HG02938 (cell line): ENCODE data around the gene EMP2.
"Not testable (repeated sequence)": the region's sequence is repeated elsewhere in the genome, so short reads cannot be mapped to it uniquely, and the experiment has no call there.

Experiments
- ATAC-seq: cut with Tn5 transposase; IDR thresholded peaks from one replicate; pipeline ENCODE4 v1.9.1; 2021; ENCODE audit warnings: mild to moderate bottlenecking, moderate library complexity; ENCODE audit not compliant: unreplicated experiment

The EMP2 gene

DNA sequence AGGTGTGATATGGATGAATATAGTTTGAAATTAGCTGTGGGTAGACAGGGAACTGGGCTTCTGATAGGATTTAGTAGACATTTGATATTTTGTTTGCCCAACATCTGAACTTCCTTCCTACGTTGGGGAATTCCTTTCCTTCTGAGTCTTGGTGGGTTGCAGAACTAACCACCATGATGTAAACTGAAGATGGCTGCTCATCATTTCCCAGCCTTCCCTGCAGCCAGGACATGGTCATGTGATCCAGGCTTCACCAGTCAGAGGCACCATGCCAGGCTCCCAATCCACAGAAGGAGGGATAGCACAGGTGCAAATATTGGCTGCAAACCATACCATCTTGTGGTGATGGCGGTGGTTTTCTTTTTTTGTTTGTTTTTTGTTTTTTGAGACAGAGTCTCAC lies 57.4 kb downstream of the EMP2 start:
- ATAC-seq = no peak

DNA sequence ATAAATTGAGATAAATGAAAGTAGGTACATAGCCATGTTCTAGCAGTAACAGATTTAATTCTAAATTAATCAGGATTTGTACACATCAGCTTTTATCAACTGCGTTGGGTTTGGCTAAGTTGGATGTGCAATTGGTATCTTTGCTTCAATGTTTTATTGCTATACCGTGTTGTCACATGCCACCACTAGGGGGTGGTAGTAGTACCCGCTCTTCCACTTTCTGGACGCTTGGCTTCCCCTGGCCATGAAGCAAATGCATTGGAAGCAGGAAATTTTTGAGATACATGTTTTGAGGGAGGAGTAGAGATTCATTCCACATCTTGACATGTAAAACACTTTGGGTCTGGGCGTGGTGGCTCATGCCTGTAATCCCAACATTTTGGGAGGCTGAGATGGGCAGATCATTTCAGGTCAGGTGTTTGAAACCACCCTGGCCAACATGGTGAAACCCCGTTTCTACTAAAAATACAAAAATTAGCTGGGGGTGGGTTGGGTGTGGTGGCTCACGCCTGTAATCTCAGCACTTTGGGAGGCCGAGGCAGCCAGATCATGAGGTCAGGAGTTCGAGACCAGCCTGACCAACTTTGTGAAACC lies 58.6 kb downstream of the EMP2 start:
- ATAC-seq = no peak

DNA sequence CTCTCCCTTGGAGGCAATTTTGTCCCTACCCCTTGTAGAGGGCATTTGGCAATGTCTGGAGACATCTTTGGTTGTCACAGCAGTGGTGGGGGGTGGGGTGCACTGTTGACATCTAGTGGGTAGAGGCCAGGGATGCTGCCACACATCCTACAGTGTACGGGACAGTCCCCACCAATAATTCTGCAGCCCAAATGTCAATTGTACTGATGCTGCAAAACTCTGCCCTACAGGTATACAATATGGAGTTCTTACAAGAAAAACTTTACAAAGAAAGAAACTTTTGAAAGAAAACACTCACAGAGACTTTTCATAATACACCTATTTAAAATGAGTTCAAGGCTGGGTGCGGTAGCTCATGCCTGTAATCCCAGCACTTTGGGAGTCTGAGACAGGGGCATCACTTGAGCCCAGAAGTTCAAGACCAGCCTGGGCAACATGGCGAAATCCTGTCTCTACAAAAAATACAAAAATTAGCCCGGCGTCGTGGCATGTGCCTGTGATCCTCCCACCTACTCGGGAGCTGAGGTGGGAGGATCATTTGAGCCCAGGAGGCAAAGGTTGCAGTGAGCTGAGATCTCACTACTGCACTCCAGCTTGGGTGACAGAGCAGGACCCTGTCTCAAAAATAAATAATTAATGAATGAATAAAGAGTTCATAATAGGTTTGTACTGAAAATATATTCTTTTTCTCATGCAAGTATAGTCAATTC lies 59.4 kb downstream of the EMP2 start:
- ATAC-seq = no peak

DNA sequence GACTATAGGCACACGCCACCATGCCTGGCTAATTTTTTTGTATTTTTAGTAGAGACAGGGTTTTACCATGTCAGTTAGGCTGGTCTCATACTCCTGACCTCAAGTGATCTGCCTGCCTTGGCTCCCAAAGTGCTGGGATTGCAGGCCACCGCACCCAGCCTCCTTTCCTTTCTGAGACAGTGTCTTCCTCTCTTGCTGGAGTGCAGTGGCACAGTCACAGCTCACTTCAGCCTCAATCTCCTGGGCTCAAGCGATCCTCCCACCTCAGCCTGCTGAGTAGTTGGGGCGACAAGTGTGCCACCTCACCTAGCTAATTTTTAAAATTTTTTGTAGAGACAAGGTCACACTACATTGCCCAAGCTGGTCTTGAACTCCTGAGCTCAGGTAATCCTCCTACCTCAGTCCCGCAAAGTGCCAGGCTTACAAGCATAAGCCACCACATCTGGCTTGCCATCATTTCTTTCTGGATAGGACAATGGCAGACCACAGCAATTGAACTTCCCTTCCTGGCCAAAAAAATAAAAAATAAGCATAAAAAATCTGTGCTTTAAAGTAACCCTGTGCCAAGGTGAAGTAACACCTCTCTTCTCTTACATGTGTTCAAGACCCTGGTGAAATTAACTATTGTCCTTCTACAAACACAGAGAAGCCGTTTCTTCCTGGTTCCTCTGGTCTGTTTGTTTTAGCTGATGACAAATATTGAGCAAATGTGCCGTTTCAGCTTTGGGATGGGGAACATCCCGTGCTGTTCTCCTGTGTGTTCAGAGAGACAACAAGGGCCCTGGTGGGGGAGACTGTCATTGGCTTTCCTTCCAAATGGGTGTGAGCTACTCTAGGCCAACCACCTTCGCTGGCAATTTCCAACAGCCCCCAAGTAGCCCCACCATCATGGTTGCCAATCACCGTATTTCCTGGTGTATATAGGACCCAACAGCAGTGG lies 60.2 kb downstream of the EMP2 start:
- no peak for ATAC-seq

DNA sequence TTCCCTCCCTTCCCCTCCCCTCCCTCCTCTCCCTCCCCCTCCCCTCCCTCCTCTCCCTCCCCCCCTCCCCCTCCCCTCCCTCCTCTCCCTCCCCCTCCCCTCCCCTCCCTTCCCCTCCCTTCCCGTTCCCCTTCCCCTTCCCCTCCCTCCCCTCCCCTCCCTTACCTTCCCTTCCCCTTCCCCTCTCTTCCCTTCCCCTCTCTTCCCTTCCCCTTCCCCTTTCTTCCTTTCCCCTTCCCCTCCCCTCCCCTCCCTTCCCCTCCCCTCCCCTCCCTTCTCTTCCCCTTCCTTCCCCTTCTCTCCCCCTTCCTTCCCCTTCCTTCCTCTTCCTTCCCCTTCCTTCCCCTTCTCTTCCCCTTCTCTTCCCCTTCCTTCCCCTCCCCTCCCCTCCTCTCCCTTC lies 61.1 kb downstream of the EMP2 start:
- no peak for ATAC-seq

DNA sequence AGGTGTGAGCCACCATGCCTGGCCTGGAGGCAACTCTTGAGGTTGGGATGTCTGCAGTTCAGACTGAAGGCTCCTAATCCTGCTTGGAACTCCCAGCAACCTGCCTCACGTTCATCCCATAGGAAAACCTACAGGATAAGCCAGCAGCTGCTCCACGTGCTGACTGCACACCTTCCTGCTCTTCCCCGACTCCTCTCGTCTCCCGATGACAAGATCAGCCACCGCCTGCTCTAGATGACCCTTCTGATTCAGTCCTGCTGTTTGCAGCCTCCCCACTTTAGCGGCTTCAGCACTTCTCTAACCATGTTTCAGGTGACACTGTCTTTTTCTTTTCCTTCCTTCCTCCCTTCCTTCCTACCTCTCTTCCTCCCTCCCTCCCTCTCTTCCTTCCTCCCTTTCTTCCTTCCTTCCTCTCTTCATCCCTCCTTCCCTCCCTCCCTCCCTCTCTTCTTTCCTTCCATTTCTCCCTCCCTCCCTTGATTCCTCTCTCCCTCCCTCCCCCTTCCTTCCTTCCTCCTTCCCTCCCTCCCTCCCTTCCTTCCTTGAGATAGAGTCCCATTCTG lies 61.8 kb downstream of the EMP2 start:
- ATAC-seq = no peak

DNA sequence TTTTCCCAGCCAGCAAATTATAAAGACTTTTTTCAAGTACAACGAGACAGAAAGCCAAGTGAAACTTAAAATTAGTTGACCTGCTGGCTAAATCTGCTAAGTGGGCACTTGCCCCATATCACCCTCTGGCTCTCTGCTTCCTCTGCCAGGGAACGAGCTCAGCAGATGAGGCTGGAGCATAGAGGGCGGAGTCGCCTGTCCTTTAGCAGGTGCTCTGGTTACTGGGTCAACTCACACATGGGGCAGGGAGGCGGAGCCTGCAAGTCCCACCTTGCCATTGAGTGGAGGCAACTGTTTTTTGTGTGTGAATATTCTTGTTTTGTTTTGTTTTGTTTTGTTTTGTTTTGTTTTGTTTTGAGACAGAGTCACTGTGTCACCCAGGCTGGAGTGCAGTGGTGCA lies 62.5 kb downstream of the EMP2 start:
- ATAC-seq = no peak

DNA sequence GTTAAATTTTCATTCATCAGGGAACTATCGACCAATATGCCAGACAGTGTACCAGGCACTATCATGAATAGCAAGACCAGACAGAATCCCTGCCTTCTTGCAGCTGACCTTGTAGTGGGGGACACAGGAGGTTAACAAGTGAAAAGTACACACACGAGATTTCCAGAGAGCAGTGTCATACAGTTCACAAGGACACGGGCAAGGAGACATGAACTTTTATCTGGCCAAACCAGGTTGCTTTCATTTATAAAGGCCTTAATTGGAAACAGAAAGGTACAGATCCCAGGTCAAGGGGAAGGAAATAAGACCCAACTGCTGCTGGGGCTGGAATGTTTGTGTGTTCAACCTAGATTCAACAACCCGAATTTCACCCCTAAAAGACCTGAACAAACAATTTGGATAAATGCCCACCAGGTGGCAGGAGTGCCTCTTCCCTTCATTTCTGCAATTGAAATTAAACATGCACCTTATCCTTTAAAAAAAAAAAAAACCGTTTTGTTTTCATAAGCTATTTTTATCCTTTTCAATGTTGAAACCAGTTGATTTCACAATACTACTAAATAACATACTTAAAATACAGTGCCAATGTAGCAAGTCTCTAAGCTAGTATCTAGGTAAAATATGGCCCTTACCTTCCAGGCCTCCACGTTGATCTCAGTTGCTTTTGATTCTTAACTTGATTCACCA lies 65.9 kb downstream of the EMP2 start:
- no peak for ATAC-seq

DNA sequence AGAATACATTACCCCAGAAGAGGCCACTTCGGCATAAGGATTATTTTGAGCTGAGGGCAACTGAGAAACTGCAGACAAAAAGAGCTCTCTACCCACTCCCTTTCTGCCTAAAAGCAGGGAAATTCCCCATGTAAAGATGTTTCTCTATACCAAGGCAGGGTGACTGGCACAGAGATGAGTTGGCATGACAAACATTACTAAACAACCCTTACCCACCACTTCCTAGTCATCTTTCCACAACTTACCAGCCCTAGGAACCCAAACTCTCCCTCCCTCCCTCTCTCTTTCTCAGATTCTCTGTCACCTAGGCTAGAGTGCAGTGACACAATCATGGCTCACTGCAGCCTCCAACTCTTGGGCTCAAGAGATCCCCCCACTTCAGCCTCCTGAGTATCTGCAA lies 68.6 kb downstream of the EMP2 start:
- no peak for ATAC-seq

DNA sequence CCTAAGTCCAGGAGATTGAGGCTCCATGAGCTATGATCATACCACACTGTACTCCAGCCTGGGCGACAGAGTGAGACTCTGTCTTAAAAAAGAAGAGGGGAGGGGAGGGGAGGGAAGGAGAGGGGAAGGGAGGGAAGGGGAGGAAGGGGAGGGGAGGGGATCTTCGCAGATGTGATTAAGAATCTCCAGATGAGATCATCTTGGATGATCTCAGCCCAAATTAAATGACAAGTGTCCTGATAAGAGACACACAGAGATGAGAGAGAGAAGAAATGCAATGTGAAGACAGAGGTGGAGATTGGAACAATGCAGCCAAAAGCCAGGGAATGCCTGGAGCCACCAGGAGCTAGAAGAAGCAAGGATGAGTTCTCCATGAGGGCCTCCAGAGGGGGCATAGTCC lies 70.1 kb downstream of the EMP2 start:
- ATAC-seq = no peak

DNA sequence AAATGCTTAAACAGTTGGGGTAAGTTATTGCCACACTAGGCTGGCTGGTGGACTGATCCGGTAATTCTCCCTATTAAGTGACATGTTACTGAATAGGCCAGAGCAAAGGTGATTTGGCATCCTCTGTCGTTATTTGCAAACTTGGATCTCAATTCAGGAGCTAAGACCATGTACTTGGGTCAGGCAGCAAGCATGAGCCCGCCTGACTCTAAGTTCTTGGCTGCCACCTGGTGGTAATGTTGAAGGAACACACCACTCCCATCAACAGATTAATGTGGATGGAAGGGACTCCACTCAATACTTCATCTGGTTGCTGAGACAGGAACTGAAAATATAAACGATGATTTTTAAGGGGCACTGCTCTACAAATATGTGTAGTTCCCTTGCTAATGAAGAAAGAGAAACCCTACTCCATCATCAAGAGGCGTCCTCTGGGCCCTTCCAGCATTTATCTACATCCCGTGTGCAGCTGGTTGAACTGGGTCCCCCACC lies 70.8 kb downstream of the EMP2 start:
- peak; percentile 79 for ATAC-seq

DNA sequence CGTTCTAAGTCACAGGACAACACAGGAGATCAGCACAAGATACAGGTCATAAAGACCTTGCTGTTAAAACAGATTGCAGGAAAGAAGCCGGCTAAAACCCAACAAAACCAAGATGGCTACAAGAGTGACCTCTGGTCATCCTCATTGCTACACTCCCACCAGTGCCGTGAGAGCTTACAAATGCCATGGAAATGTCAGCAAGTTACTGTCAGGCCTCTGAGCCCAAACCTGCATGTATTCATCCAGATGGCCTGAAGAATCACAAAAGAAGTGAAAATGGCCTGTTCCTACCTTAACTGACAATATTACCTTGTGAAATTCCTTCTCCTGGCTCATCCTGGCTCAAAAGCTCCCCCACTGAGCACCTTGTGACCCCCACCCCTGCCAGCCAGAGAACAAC lies 75.1 kb downstream of the EMP2 start:
- not testable (repeated sequence) for ATAC-seq

DNA sequence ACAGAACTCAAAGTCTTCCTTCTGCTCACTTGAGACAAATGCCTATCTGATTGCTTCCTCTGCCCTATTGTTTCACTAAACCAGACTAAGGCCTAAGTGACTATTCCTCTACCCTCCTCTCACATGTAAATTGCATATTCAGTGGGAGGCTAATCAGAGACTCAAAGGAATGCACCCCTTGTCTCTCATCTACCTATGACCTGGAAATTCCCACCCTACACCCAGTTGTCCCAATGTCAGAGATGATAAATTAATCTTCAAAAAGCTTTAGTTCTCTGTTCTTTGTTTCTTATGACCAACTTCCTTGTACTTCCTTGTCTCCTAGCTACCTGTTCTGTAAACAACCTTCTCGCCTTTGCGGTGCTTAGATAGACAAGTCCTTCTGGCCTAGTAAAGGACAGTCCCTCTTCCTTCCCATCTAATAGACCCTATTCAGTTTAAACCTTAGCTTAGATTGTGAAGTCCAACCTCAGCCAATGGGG lies 76.0 kb downstream of the EMP2 start:
- ATAC-seq = no peak

DNA sequence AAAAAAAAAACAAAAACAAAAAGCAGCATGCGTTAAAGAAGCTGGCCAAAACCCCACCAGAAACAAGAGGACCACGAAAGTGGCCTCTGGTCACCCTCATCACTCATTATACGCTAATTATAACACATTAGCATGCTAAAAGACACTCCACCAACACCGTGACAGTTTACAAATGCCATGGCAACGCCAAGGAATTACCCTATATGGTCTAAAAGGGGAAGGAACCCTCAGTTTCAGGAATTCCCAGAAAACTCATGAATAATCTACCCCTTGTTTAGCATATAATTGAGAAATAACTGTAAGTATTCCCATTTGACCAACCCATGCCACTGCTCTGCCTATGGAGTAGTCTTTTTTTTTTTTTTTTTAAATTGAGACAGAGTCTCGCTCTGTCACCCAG lies 77.6 kb downstream of the EMP2 start:
- ATAC-seq = no peak

DNA sequence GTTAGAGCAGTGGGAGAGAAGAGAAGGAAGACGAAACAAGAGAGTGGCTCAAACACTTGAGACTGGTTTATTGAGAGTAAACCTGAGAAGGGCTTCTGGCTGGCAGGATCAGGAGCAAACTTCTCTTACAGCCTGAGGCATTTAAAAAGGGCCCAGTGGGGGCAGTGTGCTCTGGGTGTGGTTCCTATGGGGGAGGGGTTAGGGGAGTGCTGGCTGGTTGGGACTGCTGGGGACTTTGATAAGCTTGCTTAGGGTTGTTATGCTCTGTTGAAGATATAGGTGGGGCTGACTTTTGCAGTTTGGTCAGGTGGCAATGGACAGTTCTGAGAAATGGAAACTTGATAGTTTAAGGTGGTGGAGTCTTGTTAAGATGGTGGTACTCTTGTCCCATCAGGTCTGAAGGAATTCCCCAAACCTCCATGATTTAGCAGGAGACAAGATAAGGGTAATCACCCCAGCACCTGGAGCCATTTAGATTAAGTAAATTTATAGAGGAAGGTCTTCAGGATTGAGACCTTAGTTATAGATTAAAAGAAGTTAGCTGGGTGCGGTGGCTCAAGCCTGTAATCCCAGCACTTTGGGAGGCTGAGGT lies 79.3 kb downstream of the EMP2 start:
- ATAC-seq = no peak

DNA sequence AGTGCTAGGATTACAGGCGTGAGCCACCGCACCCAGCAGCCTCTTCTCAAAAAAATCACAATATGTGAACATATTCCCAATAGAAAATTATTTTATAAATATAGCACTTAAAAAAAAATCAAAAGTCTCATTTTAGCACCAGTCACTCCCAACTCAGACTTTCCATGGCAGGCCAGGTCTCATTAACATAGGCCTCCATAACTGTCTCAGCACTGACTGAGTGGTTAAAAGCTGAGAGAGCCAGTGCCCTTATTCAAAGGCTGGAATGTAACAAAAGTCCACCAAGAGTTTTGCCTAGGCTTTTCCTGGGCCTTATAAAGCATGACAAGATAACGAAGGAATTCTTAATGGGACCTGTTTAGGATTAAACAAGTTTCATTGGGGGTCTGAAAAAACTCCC lies 79.8 kb downstream of the EMP2 start:
- no peak for ATAC-seq

DNA sequence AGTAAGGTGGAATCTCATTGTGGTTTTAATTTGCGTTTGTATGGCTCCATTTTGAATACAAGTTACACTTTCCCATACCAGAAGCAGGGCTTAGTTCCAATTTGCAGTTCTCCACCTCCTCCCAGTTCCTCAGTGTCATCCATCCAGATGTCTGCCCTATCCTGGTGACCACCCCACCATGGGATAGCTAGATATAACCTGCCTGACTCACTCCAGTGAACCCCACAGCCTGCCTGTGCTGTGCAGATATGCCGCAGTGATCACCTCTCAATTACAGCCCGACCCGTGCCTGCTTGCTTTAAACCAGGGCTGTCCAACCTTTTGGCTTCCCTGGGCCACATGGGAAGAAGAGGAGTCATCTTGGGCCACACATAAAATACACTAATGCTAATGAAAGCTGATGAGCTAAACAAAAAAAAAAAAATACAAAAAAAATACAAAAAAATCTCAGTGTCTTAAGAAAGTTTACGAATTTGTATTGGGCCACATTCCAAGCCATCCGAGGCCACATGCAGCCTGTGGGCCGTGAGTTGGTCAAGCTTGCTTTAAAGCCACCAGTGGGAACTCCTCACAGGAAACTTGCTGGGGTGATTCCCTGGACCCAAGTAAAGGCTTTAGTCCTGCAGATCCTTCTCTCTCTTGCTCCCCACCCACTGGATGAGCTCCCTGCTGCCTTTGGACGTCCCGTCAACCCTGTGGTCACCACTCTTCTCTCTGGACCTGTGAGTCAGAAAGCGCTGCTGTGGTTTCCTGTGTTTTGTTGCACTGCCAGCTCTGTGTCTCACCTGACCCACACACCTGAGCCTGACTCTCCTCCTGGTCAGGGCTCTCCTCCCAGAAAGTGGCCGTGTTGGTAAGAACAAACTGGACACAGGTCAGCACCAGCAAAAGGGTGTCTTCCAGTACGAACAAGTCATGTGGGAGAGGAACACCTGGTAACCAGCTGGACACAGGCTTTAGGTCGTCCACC lies 83.0 kb downstream of the EMP2 start:
- no peak for ATAC-seq

DNA sequence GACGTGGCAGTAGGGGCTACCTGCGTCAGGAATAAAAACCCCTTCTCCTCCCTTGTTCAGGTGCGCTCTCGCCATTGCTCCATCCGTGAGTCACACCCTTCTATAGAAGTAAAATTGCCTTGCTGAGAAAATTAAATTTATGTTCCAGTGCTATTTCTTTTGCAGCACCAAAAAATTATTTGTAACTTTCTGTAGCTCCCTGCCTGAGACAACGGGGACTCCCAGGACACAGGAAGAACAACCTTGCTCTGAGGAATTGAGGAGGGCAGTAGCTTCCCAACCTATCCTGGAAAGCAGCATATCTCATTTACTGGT lies 85.4 kb downstream of the EMP2 start:
- ATAC-seq = no peak

DNA sequence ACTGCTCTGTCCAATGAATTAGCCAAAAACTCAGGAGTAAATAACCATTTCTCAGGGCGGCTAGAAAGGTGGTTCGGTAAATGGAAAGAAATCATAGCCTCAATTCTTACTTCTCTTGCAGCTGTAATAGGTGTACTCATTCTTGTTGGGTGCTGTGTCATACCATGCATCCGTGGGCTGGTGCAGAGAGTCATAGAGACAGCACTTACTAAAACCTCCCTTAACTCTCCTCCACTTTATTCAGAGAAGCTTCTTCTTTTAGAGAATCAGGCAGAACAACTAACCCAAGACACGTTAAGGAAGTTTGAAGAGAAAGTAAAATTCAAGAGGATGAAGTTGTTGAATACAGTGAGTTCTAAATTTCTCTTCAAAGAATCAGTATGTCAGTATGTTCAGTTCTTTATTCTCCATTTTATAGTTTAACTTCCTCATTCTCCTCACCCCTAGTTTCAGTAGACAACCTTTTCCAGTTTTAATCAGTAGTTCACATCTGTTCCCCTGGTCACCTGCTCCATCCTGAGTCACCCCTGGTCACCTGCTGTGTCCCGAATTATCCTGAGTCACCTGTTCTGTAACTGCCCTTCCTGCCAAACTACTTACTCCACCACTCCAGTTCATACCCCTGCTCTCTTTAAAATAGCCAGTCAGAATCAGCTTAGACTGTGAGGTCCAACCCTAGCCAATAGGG lies 85.9 kb downstream of the EMP2 start:
- ATAC-seq = no peak
